GM18909 (cell line): ENCODE results near the gene EMILIN3.
A peak's percentile ranks its signal among the peaks of the same experiment; 100 is the strongest.
"Not testable (repeated sequence)": the region's sequence is repeated elsewhere in the genome, so short reads cannot be mapped to it uniquely, and the experiment has no call there.

Experiments
- ATAC-seq: cut with Tn5 transposase; IDR thresholded peaks from one replicate; pipeline ENCODE4 v1.9.1; 2021; ENCODE audit warnings: mild to moderate bottlenecking; ENCODE audit not compliant: unreplicated experiment, poor library complexity

EMILIN3 gene

GRCh38 chr20:41330343-41330720 lies 36.3 kb downstream of the EMILIN3 start:
- no peak for ATAC-seq

DNA sequence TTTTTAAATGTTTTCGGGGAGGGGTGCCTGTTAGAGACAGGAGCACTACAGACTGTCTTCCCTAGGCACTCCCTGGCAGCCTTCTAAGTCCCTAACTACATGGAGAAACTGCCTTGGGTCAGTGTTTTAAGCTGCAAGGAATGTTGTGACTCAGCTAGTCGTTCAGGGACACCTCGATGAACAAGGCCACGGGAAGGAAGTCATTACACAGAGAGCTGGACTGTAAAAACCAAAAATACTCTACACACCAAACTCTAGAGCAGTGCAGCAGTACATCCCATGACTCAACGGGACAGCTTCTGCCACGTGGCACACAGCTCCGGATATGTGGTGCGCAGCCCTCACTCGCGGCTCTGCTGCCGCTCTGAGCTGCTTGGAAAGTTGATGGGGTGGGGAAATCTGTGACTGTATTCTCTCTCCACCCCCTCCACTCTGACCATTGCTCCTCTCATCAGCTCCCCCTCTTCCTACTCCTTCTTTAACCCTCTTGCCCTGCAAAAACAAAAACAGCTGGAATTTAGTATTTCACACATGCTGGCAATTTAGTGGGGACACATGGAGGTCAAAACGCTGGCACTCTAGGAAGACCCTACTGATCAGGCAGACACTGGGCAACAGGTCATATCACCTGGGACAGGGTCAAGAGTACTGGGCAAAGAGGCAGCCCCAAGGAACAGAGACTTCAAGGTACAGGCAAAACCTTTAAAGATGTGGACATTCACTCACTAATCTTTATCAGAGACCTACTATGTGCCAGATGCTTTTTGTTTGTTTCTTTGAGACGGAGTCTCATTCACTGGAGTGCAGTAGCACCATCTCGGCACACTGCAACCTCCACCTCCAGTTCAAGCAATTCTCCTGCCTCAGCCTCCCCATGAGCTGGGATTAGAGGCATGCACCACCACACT lies 36.9 kb downstream of the EMILIN3 start:
- ATAC-seq = peak; percentile 66

DNA sequence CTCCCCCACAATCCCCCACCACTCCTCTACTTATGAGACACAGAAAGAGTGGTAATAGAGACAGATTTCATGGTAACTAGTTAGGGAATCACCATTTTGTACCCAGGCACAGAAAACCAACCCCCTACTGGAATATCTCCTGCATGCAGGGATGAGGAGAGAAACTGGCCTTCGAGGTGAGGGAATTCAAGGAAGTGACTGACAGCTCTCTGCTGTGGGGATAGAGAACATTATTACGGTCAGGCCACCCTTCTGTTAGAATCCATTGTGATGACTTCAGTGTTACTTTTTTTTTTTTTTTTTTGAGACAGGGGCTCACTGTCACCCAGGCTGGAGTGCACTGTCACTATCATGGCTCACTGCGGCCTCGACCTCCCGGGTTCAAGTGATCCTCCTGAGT lies 39.4 kb downstream of the EMILIN3 start:
- no peak for ATAC-seq

DNA sequence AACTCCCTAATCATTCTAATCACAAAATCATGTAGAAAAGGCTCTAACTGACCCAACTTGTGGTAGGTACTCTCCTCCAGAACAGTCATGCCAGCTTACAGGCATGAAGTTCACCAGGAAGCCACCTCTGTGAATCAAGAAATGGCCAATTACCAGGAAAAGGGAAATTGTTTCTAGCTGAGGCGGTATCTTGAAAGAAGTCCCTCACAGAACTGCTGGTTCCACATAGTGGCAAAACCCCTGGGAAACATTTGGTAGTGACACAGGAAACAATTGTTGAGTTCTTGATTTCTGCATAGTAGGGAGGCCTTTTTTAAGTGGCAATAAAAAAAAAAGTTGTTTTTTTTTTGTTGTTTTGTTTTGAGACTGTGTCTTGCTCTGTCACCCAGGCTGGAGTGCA lies 45.6 kb downstream of the EMILIN3 start:
- ATAC-seq = no peak

DNA sequence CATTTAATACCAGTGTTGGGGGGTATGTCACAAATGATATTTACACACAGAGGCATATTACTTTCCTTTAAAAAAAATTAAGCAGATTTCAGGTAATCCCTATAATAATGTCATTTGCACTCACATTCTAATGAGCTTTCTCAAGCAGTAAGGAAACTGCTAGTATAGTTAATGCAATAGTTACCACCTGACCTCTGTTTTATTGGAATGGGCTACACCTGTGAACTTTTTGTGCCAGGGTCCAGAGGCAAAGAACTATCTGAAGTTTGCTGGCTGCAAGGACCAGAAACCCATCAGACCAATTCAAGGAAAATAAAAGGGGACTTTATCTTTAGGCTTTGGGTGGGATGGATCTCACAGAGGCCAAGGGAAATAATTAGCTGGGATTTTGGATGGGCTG lies 46.2 kb downstream of the EMILIN3 start:
- ATAC-seq = no peak

- ATAC-seq = no peak
These were observed 48.4 kb downstream of the EMILIN3 start for GRCh38 chr20:41318271-41318649.

- peak; percentile 98 for ATAC-seq
These were observed 48.9 kb downstream of the EMILIN3 start, which contains the start of gene ZHX3 for GRCh38 chr20:41317546-41318270. TSS of gene ZHX3 (minus strand) at chr20:41317731. CDS start at chr20:41204916, 112,815 bp downstream.

GRCh38 chr20:41316602-41317545 lies 49.7 kb downstream of the EMILIN3 start:
- ATAC-seq = peak; percentile 66

- no peak for ATAC-seq
These were observed 50.6 kb downstream of the EMILIN3 start for GRCh38 chr20:41316051-41316450.

DNA sequence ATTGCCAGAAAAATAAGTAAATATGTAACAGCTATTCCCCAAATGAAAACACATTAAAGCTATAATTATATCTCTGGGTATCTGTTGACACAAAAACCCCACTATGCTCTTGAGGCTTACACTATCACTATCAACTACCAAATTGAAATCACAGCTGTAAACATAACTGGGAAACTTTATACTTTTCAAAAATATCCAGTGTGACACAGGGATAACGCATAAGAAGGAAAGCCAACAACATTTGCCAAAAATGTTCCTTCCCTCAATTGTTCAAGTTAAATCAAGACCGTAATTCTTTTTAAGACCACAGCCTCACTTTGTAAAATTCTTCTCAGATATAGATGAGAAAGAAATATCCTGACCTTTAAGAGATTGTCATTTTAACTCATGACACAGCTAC lies 52.2 kb downstream of the EMILIN3 start:
- ATAC-seq = no peak

DNA sequence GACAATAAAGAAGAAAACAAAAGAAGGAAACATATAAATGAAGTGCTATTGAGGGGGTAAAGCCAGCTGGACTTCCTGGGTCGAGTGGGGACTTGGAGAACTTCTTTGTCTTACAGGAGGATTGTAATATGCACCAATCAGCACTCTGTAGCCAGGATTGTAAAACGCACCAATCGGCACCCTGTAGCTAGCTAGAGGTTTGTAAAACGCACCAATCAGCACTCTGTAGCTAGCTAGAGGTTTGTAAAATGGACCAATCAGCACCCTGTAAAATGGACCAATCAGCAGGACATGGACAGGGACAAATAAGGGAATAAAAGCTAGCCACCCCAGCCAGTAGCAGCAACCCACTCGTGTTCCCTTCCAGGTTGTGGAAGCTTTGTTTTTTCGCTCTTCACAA lies 54.6 kb downstream of the EMILIN3 start:
- not testable (repeated sequence) for ATAC-seq
